GM21576 (cell line): ENCODE results near the gene SLC25A45.
A peak's percentile ranks its signal among the peaks of the same experiment; 100 is the strongest.
"Not testable (repeated sequence)": the region's sequence is repeated elsewhere in the genome, so short reads cannot be mapped to it uniquely, and the experiment has no call there.

Source experiments
- ATAC-seq: cut with Tn5 transposase; IDR thresholded peaks from one replicate; pipeline ENCODE4 v1.9.1; 2021; ENCODE audit warnings: mild to moderate bottlenecking, moderate library complexity; ENCODE audit not compliant: unreplicated experiment

Gene SLC25A45

DNA sequence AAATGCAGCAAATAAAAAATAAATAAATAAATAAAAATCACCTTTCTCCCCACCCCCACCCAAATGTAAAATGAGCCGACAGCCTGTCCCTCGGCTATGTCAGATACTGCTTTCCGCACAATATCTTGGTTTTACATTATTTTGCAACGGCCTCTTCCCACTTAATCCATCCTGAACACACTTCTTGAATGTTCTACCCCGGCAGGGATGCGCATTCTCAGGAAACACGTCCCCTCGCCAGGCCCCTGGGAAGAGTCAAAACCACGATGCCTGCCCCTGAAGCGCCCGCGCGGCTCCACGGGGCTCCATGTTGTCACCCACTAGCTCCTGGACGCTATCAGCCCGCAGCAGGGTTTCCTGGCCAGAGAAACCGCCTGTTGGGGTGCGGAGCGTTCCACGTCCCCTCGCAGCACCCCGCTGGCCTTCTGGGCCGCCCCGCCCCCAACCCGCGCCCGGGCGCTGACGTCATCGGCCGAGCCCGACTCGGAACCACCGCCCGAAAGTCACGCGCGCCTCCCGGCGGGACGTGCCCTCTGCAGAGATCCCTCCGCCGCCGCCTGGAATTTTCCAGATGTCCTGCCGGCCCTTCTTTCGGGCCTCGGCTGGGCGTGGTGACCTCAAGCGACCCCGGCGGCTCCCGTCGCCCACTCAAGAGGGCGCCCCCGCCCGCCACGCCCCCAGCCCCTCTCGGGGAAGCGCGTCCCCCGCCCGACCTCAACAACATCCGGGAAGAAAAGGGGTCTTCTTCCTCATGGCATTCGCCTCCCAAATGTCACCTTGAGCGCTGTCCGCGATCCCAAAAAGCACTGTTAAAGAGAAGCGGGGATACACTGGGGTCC lies 39.6 kb upstream of the SLC25A45 start:
- no peak for ATAC-seq

GRCh38 chr11:65420979-65421793 lies 38.7 kb upstream of the SLC25A45 start:
- no peak for ATAC-seq

DNA sequence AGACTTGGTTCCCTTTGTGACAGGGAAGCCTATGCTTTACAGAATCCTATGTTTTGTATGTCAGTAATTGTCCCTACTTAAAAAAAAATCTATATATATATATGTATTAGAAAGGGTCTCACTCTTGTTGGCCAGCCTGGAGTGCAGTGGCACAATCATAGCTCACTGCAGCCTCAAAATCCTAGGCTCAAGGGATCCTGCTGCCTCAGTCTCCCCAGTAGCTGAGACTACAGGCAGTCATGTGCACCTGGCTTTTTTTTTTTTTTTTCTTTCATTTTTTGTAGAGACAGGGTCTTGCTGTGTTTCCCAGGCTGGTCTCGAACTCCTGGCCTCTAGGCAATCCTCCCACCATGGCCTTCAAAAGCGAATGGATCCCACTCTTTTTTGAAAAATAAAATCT lies 38.1 kb upstream of the SLC25A45 start:
- no peak for ATAC-seq

DNA sequence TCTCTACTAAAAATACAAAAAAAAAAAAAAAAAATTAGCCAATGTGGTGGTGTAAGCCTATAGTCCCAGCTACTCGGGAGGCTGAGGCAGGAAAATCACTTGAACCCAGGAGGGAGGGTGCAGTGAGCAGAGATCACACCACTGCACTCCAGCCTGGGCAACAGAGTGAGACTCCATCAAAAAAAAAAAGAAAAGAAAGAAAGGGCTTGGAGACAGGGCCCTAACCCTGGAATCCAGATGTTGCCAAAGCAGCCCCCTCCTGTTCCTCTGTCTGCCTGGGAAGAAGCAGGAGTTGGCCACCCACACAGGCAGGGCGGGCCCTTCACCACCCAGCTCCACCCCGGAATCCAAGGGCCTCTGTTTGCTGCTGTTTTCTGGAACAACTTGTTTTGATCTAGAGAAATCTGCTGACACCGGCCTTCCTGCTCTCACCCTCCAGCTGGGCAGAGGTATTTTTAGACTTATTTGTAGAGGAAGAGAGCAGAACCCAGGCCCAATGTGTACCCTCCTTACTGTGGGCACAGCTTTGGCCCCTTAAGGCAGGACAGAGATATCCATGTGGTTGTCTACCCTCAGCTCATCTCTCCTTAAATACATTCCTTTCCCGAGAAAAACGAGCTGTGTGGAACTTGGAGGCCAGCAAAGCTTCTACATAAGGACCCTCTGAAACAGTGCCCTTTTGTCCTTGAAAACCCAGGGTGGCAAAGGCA lies 37.5 kb upstream of the SLC25A45 start:
- no peak for ATAC-seq

GRCh38 chr11:65419460-65419771 lies 37.0 kb upstream of the SLC25A45 start:
- no peak for ATAC-seq

- ATAC-seq = peak; percentile 34
These were observed 36.4 kb upstream of the SLC25A45 start for GRCh38 chr11:65418681-65419459.

DNA sequence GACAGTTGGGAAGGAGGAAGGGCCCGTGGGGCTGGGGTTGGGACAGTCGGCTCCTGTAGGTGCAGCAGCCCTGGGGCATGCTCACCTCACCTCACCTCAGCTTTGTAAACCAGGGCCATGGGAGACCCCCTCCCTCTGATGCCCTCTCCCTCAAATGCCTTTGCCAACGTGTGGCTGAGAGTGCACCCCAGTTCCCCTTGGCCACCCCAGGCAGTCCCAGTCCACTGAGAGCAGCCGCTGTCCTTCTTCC lies 35.9 kb upstream of the SLC25A45 start:
- ATAC-seq = no peak

DNA sequence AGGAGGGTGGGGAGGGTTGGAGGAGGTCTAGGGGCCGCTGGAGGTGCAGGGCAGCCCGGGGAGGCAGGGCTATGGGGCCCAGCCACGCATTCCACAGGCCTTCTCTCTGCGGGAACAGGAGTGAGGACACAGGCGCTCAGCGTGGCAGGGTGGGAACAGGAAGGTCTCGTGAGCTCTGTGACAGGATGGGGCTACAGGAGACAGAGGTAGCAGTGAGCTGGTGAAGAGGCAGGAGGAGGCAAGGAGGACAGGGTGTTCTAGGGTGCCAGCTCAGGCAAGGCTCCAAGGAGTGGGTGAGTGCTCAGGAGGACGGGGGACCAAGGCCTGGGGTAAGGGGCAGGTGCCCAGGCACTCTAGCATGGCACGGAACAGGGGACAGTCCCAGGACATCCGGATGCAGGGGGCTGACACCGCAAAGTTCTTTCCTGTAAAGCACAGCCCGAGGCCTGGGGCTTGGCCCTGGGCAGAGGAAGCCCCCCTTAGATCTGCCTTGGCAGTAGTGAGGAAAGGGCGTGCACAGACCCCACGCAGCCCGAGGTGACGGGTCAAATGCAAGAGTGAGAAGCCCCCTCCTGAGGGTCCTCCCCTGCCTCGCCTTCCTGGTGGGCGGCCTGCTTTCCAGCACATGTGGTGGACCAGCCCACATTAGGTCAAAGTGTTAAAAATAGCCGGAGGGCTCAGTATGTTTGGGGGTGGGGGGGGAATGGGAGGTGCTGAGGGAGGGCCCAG lies 35.4 kb upstream of the SLC25A45 start:
- no peak for ATAC-seq

- no peak for ATAC-seq
These were observed 34.6 kb upstream of the SLC25A45 start for GRCh38 chr11:65416841-65417701.

DNA sequence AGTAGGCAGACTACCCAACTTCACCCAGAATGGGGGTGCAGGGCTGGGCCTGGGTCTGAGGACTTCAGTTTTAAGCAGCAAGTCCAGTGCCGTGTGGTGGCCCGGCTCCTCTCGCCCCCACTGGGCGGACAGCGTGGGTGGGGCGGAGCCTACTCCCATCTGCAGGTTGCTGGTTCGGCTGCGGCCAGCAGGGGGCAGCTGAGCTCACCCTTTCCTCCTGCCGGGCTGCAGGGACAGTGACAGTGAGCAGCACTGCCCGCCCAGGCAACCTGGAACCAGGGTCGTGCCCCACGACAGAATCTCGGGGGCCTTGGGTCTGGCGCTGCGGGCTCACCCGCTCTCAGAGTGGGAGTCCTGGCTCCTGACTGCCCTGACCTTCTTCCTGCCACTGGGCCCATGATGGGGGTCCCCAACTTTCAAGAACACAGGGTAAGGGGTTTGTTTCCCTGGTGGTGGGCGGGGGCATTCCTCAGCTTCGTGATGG lies 33.9 kb upstream of the SLC25A45 start:
- ATAC-seq = peak; percentile 32

DNA sequence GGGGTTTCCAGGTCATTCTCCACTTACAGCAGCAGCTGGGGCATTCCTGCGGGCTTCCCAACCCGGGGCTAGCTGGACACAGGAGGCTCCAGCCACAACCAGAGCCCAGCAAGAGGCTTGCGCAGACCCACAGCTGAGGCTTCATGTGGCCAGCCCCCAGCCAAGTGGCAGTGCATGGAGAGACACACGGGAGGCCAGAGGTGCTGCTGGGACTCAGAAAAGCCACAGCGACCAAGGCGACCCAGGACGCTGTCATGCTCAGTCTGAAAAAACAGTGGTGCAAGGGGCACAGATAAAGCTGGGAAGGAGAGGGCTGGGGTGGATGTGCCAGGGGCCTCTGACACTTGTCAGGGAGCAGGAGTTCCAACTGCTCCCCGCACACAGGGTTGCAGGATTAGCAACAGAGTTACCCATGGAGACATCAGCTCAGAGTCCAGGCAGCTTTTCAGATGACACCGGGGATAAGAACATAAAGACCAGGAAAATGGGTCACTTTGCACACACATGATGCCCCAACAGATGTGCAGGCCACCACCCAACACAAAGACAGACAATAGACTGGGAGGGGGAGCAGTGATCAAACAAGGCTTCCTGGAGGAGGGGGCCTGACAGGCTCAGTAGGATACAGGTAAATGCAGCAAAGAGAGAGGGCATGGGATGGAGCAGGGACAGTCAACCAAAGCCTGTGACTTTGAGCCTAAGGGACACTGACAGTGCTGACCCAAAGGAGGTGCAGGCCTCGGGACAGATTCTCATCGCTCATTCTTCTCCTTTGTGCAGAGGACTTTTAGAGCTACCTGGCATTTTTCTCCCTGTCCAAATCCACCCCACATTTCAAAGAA lies 33.3 kb upstream of the SLC25A45 start:
- no peak for ATAC-seq

GRCh38 chr11:65414776-65415498 lies 32.5 kb upstream of the SLC25A45 start:
- no peak for ATAC-seq

- not testable (repeated sequence) for ATAC-seq
These were observed 30.7 kb upstream of the SLC25A45 start for GRCh38 chr11:65413077-65413664.

- ATAC-seq = no peak
These were observed 30.0 kb upstream of the SLC25A45 start for GRCh38 chr11:65412271-65413076.

- no peak for ATAC-seq
These were observed 29.2 kb upstream of the SLC25A45 start for GRCh38 chr11:65411681-65412070.

- ATAC-seq = no peak
These were observed 28.7 kb upstream of the SLC25A45 start for GRCh38 chr11:65410936-65411680.
